SK-N-MC (cell line): Measurements from ENCODE around the gene KLHL29.

Experiments
- EZH2 ChIP-seq: fragments of 200-600 bp; sonication (generic); IDR thresholded peaks from one replicate; pipeline ENCODE4 v1.6.1; 2017; ENCODE audit warnings: antibody characterized with exemption
- POLR2AphosphoS5 ChIP-seq: IDR thresholded peaks from 2 replicates; pipeline ENCODE4 v1.6.1; 2012; ENCODE audit warnings: mild to moderate bottlenecking, low read depth, low read length, borderline replicate concordance

- TF ChIP-seq EZH2: no peak
- no peak for TF ChIP-seq POLR2AphosphoS5
Measured at GRCh38 chr2:23617811-23618215, 232.8 kb downstream of the KLHL29 start.
